Stimulated activated CD8-positive, alpha-beta memory T cell treated with anti-CD3 and anti-CD28 coated beads, Interleukin-7, amount 100 ng/mL, for 48 hours (primary cell): ENCODE data around the gene DFFA.
A peak's percentile ranks its signal among the peaks of the same experiment; 100 is the strongest.
"Not testable (repeated sequence)": the region's sequence is repeated elsewhere in the genome, so short reads cannot be mapped to it uniquely, and the experiment has no call there.

Experiments used
- DNase-seq, 2 donors: peaks; one replicate each; pipeline ENCODE4 v3.0.0-alpha.2; 2020; ENCODE audit warnings: low read depth in 1 of 2; ENCODE audit errors: extremely low read depth in 1 of 2

DFFA gene

DNA sequence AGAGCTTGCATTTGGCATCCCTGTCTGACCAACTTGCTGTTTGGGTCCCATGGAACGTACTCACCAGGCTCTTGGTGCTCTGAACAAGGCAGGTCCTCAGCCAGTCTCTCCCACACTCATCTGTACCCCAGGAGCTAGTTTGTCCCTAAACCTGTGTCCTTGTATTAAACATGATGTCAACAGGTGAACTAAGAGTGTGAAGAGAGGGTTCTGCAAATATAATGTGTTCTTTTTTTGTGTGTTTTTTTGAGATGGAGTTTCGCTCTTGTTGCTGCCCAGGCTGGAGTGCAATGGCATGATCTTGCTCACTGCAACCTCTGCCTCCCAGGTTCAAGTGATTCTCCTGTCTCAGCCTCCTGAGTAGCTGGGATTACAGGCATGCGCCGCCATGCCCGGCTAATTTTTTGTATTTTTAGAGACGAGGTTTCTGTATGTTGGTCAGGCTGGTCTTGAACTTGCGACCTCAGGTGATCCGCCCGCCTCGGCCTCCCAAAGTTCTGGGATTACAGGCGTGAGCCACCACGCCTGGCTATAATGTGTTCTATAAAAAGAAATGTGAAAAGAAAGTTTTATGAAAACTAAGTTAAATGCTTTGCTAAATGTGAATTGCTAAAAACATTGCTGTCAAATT lies 33.8 kb upstream of the DFFA start:
- not testable (repeated sequence) for DNase-seq

DNA sequence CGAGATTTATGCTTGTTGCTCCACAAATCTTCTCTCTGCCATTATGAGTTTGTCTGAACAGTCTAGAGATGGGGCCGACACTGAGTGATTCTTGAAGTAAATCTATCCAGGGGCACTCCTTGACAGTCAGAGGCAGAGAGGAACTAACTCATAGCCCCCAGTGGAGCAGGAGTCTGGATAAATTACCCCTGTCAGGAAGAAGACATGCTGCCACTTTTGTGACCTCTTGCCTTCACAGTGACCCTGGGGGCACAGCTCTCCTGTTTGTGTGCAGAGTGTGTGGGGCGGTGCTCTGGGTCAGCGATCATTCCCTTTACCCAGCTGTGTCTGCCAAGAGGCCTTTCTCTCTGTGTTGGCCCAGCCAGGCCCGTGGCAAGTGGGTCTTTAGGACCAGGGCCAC lies 31.9 kb upstream of the DFFA start:
- no peak for DNase-seq

DNA sequence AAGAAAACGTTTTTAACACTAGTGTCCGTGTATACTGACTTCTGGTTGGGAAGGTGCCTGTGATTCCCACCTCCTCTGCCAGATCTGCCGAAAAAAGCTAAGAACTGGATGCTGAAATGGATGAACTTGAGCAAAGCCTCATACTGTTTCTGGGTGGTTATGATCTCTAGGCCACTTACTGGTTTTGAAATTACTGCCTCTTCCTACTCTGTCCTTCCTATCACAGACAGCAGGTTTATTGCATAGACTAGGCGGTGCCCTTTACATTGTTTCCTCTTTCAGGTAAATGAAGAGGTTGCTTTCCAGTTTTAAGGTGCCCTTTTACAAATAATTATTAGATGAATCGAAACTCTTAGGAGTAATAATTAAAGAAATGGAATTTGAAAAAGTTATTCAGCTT lies 29.9 kb upstream of the DFFA start:
- DNase-seq: no peak

DNA sequence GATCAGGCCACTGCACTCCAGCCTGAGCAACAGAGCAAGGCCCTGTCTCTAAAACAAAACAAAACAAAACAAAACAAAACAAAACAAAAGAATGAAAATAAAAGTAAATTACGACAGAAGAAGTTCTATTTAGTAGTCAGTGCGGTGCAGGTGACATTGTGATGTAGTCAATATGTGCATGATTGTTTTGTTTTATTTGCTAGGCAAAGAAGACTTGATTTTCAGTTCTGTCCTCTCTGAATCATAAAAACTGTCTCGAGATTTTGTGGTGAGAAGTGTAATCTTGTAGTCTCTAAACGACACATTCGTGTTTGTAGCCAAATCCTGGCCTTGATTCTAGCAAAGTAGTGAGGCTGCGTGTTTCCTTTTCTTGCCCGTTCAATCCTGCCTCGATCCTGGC lies 25.9 kb upstream of the DFFA start:
- DNase-seq: no peak

DNA sequence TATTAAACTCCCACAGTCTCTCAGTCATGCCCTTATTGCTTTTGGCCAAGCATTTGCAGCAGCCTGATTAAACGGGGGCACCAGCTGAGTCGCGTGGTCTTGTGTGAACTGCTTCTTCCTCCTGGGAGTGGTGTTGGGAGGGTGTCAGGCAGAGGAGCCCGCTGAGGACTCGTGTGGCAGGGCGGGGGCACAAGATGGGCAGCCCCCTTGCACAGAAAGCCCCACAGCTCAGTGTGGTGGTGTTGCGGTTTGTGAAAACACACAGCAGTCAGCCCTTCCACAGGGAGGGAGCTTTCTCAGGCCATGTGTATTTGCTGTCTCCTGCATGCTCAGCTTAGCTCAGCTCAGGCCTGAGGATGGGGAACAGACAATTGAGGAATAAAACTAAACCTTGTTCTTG lies 24.8 kb upstream of the DFFA start:
- no peak for DNase-seq

DNA sequence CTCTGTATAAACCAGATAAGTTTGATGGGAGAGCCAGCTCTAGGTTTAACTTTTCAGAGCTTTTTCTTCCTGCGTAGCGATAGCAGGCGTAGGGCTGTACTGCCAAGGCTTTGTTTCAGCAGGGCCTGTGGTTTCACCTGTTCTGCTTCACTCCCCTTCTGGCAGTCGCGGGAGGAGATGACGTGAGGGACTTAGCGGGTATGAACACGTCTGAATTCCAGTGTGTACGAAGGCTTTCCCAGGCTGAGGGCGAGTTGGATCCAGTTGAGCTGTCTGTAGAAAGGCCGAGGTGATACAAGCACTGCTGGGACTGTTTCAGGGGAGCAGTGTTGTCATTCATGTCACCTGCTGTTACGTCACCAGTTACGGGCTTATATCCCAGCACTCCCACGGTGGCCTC lies 23.6 kb upstream of the DFFA start:
- DNase-seq: no peak

DNA sequence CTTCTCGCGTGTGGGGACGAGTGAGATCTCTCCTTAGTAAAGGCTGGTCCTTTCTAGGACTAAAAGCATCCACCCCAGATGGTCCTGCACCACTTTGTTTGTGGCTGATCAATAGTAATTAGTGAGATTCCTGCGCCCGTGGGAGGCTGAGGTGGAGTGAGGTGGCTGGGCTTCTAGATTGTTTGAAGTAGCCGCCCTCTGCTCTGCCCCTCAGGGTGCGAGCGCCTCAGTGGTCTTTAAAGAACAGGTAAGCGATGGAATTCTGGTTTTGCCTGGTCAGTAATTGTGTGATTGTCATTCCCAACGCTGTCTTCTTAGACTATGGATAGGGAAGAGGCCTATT lies 23.1 kb upstream of the DFFA start:
- DNase-seq: no peak

DNA sequence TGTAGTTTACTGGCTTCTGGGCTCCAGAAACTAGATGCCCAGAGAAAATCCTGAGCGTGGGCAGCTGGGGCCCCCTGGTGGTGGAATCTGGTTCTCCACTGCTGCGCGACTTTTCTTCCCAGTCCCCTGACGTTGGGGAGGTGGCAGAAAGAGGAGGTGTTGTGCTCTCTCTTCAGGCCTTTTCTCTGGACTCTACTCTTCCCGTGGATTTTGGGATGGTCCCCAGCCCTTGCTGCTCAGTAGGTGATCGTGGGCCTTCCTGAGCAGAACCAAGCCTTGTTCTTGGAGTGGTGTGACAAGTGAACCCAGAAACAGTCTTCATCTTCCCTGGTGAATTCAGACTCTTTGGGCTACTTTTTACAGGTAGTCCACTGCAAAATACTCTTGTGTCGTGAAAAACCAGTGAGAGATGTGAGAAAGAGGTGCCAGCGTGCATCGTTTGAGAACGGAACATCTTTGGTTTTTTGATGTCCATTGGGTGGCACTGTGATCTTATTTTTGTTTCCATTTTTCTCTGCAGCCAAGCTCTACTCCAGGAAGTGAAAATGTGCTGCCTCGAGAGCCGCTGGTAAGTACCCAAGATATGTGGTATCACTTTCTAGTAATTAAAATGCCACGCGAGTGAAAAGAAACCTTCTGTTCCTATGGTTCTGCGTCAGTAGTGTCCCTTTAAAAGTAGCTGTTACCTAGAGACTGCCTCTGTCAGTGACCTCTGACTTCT lies 22.6 kb upstream of the DFFA start:
- peak; percentile 40 to 54 for DNase-seq

DNA sequence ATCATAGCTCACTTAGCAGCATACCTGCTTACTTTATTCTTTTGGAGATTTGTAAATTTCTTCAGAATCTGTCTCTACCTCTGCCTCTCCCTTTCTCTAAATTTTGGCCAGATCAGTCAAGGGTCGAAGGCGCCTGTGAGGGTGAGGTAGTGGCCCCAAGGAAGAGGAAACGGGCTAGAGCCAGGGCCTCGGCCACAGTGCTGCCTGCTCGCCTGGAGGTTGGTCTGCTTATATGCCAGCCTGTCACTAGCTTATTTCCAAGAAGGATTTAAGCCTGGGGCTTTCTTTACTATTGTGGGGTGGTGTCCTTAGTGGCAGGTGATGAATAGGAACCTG lies 22.1 kb upstream of the DFFA start:
- no peak for DNase-seq

DNA sequence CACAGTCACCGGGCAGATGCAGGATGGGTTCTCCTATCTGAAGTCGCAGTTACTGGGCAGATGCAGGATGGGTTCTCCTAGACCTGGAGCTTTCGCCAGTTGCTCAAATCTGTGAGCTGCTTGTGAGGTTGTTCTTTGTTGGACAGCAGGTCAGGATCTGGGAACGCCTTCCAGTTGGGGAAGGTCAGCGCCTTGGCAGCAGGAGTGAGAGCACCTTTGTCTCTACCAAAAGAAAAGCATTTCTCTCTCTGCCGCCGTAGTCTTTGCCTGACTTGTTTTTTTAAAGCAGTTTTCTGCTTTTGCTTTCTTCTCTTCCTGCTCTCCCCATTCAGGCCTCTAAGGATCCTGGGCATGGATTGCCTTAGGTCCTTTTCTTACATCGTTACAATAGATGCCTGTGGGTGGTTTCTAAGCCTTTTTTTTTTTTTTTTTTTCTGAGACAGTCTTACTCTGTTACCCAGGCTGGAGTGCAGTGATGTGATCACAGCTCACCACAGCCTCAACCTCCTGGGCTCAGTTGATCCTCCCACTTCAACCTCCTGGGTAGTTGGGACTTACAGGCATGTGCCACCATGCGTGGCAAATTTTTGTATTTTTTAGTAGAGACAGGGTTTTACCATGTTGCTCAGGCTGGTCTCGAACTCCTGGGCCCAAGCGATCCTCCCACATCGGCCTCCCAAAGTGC lies 18.1 kb upstream of the DFFA start:
- no peak for DNase-seq

DNA sequence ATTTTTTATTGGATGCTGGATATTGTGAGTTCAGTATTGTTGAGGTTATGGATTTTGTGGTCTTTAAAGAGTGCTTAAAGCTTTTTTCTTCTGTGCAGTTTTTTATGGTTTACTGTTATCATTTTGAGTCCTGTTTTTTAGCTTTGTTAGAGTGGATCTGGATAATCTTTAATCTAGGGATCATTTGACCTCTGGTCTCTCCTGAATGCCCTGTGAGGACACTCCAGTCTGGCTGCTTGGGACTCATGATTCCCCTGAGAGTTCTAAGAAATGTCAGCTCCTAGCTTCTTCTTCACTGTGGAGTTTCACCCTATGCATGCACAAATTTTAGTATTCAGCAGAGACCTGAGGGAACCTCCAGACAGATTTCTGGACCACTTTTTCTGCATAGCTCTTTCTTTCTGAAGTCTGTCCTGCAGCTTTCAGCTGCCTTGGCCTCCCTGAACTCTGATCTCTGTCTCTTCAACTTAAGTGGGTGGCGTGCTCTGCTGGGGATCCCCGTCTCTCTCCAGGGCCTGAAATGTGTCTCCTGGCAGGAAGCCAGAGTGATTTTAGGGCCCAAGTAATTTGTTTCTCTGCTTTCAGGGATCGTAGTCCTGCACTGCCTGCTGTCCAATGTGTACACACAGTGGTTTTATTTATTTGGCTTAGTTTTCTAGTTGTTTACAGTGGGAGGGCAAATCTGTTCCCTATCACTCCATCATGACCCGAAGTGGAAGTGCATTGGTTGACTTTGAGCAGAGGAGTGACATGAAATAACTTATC lies 17.1 kb upstream of the DFFA start:
- DNase-seq: no peak

DNA sequence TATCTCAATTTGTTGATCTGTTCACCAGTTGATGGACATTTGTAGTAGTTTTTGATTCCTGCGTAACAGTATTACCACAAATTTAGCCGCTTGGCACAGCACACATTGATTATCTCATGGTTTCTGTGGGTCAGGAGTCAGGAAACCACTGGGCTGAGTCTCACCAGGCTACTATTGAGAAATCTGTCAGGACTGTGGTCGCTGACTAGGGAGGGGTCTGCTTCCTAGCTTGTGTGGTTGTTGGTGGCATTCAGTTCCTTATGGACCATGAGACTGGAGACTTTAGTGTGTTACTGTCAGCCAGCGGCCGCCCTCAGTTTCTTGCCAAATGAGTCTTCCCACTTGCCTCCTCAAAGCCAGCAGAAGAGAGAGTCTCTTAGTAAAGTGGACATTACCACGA lies 12.2 kb upstream of the DFFA start:
- no peak for DNase-seq

DNA sequence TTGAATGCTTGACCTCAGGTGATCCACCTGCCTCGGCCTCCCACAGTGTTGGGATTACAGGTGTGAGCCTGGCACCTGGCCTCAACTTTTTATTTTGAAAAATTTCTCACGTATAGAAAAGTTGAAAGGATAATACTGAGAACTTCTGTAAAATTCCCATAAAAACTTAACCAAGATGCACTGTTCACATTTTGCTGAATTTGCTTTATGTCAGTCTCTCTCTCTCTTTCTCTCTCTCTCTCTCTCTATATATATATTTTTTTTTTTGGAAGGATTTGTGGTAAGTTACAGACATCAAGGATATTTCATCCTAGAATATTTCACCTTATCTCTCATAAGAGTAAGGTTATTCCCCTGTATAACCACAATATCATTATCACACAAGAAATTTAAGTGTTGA lies 8.3 kb upstream of the DFFA start:
- no peak for DNase-seq

DNA sequence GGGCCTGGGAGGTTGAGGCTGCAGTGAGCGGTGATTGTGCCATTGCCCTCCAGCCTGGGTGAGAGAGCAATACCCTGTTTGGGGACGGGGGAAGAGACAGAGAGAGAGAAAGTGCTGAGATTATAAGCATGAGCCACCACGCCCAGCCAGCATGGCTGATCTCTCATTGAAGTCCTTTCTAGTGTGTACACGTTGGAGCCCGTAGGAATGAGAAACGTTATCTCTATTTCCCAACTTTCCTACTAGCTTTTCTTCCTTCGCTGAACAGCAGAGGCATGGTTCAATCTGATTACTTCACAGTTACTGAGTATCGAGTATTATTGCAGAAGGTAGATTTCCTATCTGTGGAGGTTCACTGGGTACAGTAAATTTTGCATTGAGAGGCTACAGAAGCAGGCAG lies 7.0 kb upstream of the DFFA start:
- DNase-seq: no peak

DNA sequence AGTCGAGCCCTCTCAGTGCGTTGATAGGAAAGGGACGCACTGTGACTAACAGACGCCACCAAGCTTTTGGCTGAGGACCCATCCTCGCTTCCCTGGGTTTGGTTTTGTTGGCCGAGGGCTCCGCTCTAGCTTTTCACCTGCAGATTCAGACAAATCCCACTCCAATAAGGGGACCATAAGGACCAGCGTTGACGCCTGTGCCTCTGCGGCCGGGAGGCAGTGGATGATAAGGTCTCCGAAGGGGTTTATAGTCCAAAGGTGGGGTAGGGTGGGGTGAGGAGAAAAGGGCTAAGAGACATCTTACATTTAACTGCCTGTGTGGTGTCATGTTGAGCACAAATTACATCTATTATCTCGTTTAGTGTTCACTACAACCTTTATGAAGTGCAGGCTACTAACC lies 3.2 kb upstream of the DFFA start:
- DNase-seq: no peak

DNA sequence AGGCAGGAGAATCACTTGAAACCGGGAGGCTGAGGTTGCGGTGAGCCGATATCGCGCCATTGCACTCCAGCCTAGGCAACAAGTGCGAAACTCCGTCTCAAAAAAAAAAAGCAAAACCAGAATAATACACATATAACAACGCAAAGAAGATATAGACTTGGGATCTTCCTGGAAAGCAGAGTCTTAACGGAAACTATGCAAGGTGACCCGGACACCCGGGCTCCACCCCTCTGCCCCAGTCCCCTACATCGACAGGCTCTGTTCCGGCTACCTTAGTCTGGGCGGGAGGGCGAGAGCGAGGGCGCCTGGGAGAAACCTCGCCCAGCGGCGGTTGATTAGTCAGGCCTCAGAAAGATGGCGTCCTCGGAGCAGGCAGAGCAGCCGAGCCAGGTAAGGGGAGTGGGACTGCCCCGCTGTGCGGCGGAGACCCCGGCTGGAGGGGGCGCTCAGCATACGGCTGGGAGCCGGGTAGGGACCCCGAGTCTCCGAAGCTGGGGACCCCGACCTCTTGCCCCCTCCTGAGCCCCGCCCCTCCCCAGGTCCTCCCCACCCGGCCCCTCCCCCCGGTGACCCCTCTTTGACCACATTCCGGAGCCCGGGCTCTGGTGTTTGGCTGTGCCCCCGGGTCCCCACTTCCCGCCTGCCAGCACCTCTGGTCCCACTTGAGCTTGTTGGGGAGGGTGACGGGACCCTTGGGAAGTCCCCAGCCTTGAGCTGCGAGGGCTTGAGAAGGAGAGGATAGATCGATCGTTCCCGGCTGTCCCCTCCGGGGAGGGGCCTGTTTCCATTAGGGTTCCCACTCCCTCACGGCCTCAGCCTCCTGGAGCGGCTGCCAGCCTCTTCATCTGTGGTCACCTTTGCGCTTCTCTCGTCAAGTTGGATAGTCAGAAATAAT lies 2.5 kb upstream of the DFFA start, which contains the start of gene PEX14:
PEX14 (plus strand) TSS at position 338 of the 895 bp plus-strand sequence; CDS start at position 355, 17 bp downstream.
- DNase-seq: peak; percentile 74 to 85

DNA sequence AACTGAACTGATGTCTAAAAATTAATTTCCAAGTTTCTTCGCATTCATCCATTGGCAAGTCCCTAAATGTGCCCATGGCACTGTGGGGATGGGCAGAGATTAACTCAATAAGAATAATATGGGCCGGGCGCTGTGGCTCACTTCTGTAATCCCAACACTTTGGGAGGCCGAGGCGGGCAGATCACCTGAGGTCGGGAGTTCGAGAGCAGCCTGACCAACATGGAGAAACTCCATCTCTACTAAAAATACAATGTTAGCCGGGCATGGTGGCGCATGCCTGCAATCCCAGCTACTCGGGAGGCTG lies 1.9 kb upstream of the DFFA start:
- not testable (repeated sequence) for DNase-seq

DNA sequence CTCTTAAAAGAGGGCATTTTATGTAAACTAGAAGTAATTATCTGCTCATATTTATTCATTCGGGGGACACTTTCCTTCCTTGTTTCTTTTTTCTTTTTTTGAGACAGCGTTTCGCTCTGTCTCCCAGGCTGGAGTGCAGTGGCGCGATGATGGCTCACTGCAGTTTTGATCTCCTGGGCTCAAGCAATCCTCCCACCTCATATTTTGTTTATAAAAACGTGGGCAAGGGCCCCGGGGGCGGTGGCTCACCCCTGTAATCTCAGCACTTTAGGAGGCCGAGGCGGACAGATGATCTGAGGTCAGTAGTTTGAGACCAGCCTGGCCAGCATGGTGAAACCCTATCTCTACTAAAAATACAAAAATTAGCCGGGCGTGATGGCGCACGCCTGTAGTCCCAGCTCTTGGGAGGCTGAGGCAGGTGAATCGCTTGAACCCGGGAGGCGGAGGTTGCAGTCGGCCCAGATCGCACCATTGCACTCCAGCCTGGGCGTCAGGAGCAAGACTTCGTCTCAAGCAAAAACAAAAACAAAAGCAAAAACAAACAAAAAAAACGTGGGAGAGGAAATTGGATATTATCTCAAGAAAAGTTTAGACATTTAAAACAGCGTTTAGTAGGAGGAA lies 926 bp upstream of the DFFA start:
- no peak for DNase-seq

DNA sequence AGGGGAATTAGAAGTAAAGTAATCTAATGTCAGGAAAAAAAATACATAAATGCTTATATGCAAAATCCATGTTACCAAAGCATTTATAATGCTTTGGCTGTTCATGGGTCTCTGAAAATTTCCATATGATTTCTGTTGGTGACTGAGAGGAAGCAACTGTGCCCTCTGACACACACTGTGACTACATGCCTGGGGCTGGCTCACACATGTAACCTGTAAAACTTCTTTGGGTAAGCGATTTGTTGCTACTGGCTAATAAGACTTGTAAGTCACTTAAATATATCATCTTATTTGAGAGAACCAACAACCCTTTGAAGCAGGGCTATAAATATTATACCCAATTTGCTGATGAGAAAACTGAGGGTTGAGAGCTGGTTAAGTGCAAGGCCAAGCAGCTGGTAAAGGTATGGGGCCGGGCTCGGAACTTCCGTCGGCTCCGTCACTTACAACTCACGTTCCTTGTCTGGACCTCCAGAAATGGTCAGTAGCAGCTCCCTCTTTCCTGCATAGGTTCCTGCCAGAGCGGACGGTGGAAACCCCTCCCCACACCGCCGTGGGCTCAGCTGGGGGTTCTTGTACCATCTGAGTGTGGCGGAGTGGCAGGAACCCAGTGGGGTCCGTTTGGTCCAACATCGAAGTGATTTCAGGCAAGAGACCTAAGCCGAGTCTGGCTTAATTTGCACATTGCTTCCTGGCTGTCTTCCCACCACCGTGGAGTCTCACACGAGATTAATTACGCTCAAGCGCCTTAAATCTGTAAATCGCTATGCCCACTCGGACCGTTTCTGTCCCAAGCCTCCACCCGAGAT lies 714 bp downstream of the DFFA start:
- no peak for DNase-seq

DNA sequence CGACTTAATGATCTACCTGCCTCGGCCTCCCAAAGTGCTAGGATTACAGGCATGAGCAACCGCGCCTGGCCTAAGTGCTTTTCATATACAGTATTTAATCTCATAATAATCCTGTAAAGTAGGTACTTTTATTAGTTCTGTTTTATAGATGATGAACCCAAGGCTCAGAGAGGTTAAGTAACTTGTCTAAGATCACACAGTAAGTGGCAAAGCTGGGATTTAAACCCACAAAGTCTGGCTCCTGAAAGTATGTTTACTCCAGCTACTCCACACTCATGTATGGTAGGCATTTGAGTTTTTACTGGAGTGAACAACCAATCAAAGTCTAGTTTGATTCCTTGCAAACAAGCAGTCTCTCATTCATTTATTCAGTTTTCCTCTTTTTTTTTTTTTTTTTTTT lies 2.3 kb downstream of the DFFA start:
- DNase-seq: no peak
